Measurements from ENCODE around the gene OR11L1. TPM values are rescaled to one million over a fixed set of nuclear protein-coding genes. Genes with fewer than 3 reads are reported as not detected.

The OR11L1 gene
- total RNA-seq, 1 experiment from 2014 or later: not detected

DNA sequence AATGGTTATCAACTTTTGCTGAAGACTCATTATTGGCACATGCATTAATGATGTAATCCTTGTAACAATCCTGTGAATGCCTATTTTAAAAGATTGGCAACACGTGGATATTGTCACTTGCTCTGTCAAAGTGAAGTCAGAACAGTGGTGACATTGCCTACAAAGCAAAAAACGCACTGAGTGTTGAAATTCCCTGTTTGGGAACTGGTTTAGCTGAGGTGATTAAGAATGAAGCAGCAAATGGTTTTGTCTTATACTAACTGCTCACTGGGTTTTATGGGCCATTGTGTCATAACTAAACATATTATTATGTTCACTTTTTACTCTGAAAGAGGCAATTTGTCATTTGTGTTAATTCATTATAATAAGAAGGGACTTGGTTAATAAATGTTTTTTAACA, 29.1 kb downstream of the OR11L1 start:
- Histone ChIP-seq H3K4me1 (ENCODE audit: control insufficient read depth in 1 of 2, insufficient read depth in 2 of 2, low read length in 2 of 2) (no peaks in the 10 kb centered on the region), H3K4me2 (ENCODE audit: low read length) (no peak overlapping the region), H3K27me3 (ENCODE audit: insufficient read depth, low read length) (no peaks in the 10 kb centered on the region), H3K79me2 (ENCODE audit: insufficient read depth, low read length) (no peaks in the 10 kb centered on the region), H4K20me1 (ENCODE audit: insufficient read depth) (no peaks in the 10 kb centered on the region), H3K9me3 (ENCODE audit: control insufficient read depth in 1 of 2, insufficient read depth in 1 of 2, low read depth in 1 of 2, low read length in 2 of 2) (peaks cover 0 to 12% of the 10 kb centered on the region in 2 experiments; a peak in 1 of 4 replicates), H3K9me2 (ENCODE audit: insufficient read depth) (no peaks in the 10 kb centered on the region), H3K27ac (ENCODE audit: low read depth, low read length) (no peak overlapping the region), H3K4me3 (replicated peaks in 1 of 2; ENCODE audit: low read depth in 1 of 2, low read length in 2 of 2) (no peak overlapping the region), H3K36me3 (ENCODE audit: control insufficient read depth in 1 of 2, insufficient read depth in 2 of 2, low read length in 2 of 2) (no peaks in the 10 kb centered on the region), H3K9ac (ENCODE audit: low read length) (no peak overlapping the region), H2AFZ (ENCODE audit: low read depth, low read length, poor library complexity, severe bottlenecking) (no peak overlapping the region)
- ATAC-seq: no peak
- intact Hi-C loops (cut with micrococcal nuclease): no loop called here
- BruUV-seq (replicated peaks): no TSS peak
- ChIA-PET RAD21 (ENCODE audit: low non-redundant PET in 1 of 2, low total read pairs in 2 of 2, uncharacterized antibody in 2 of 2, unreplicated experiment in 2 of 2) (no interaction called here), CTCF (no interaction called here), POLR2A (no interaction called here)
- no peak for TF ChIP-seq REST (IDR thresholded peaks at IDR 0.05; ENCODE audit: low read depth)
- no peak for TF ChIP-seq MAX (IDR thresholded peaks at IDR 0.05)
- TF ChIP-seq ATF3 (IDR thresholded peaks at IDR 0.05): no peak
- TF ChIP-seq CBX3 (IDR thresholded peaks at IDR 0.05; ENCODE audit: low read depth): no peak
- TF ChIP-seq YY1 (IDR thresholded peaks at IDR 0.05; ENCODE audit: extremely low read depth, insufficient replicate concordance, low read depth, low read length): no peak
- TF ChIP-seq SIN3A (IDR thresholded peaks at IDR 0.05; ENCODE audit: low read depth): no peak
- no peak for TF ChIP-seq SRF (IDR thresholded peaks at IDR 0.05; ENCODE audit: low read depth)
- TF ChIP-seq ZNF274 (IDR thresholded peaks at IDR 0.05; ENCODE audit: low read depth, low read length): no peak
- no peak for TF ChIP-seq JUND (IDR thresholded peaks at IDR 0.05)
- TF ChIP-seq TCF7L2 (IDR thresholded peaks at IDR 0.05; ENCODE audit: borderline replicate concordance, extremely low read depth, insufficient read depth, insufficient read length): no peak
- no peak for DNase-seq (ENCODE audit: low read depth, low spot score)
